ENCODE measurements around the gene NRSN2. TPM values are rescaled to one million over a fixed set of nuclear protein-coding genes. Genes with fewer than 3 reads are reported as not detected.

NRSN2 gene
- total and polyA plus RNA-seq, 2 donors (not counting 1 experiment from before 2014, with no cell fraction given) = 5.0 to 8.6 TPM

GRCh38 chr20:316316-317068, 30.4 kb upstream of the NRSN2 start:
- H3K4me1 Mint-ChIP-seq = peaks cover 3% of the 10 kb centered on the region
- CTCF ChIA-PET = no interaction called here
- H3K27me3 Mint-ChIP-seq = no peaks in the 10 kb centered on the region
- H3K4me3 Mint-ChIP-seq = no peak overlapping the region
- no peak overlapping the region for H2AFZ ChIP-seq (ENCODE audit: insufficient read depth, low read depth, low read length, poor library complexity, severe bottlenecking)
- H3K9me3 ChIP-seq (ENCODE audit: control extremely low read depth in 1 of 3, control insufficient read depth in 2 of 3, insufficient read depth in 1 of 3, low read length in 2 of 3) = no peaks in the 10 kb centered on the region
- POLR2A ChIA-PET = no interaction called here
- no peaks in the 10 kb centered on the region for H3K36me3 ChIP-seq (replicated peaks in 1 of 2; ENCODE audit: control extremely low read depth in 1 of 2, control insufficient read depth in 1 of 2, extremely low read depth in 1 of 2, insufficient read depth in 2 of 2, low read length in 1 of 2)
- no peaks in the 10 kb centered on the region for H3K79me2 ChIP-seq (ENCODE audit: control insufficient read depth, insufficient read depth, low read length)
- H4K20me1 ChIP-seq (ENCODE audit: control insufficient read depth, insufficient read depth, low read length, poor library complexity, severe bottlenecking) = no peaks in the 10 kb centered on the region
- H3K9ac ChIP-seq (ENCODE audit: low read length) = no peak overlapping the region
- no peaks in the 10 kb centered on the region for H3K9me3 Mint-ChIP-seq (ENCODE audit: insufficient read depth)
- no peak overlapping the region for H3K4me3 ChIP-seq (ENCODE audit: control extremely low read depth in 1 of 5, extremely low read depth in 1 of 5, insufficient read depth in 1 of 5, low read depth in 2 of 5, low read length in 4 of 5)
- WGBS (ENCODE audit: insufficient coverage) = 86% methylated on average over 2 of the region's 2 CpGs
- ATAC-seq (ENCODE audit: low read depth) (no peak), DNase-seq (no peak)
- no peak overlapping the region for H3K27ac ChIP-seq (ENCODE audit: low read length in 2 of 2)
- TF ChIP-seq CTCF (IDR thresholded peaks at IDR 0.05) = no peak
- no peaks in the 10 kb centered on the region for H3K27me3 ChIP-seq (replicated peaks in 1 of 4; ENCODE audit: control extremely low read depth in 1 of 4, control insufficient read depth in 3 of 4, insufficient read depth in 4 of 4, low read length in 3 of 4)
- intact Hi-C loops (cut with micrococcal nuclease) = no loop called here
- no peaks in the 10 kb centered on the region for H3K4me1 ChIP-seq (ENCODE audit: control insufficient read depth in 2 of 2, insufficient read depth in 2 of 2, low read length in 2 of 2)
- H3K27ac Mint-ChIP-seq = no peak overlapping the region
- no peak overlapping the region for H3K4me2 ChIP-seq (replicated peaks; ENCODE audit: low read depth, low read length, poor library complexity, severe bottlenecking)

- H3K9ac ChIP-seq (ENCODE audit: low read length) = peak overlapping the region; percentile 77
- peaks cover 0 to 3% of the 10 kb centered on the region in 2 experiments for H3K36me3 ChIP-seq (replicated peaks in 1 of 2; ENCODE audit: control extremely low read depth in 1 of 2, control insufficient read depth in 1 of 2, extremely low read depth in 1 of 2, insufficient read depth in 2 of 2, low read length in 1 of 2)
- peaks cover 26% of the 10 kb centered on the region for H3K4me1 Mint-ChIP-seq
- peak overlapping the region; percentile 95 for H3K27ac Mint-ChIP-seq
- intact Hi-C loops (cut with micrococcal nuclease) = loop anchor here (1.0 kb wide), 6 partner anchors 14 to 138 kb away; partner anchors contain the start of genes C20orf96, NRSN2, RBCK1 and TBC1D20
- H3K27me3 Mint-ChIP-seq = no peaks in the 10 kb centered on the region
- H3K9me3 Mint-ChIP-seq (ENCODE audit: insufficient read depth) = no peaks in the 10 kb centered on the region
- no peak for TF ChIP-seq EZH2 (IDR thresholded peaks at IDR 0.05; ENCODE audit: borderline replicate concordance, insufficient read depth, low read depth, low read length, poor library complexity, severe bottlenecking)
- peak; percentile 56 for TF ChIP-seq CTCF (IDR thresholded peaks at IDR 0.05)
- peak overlapping the region; percentile 97 for H3K4me2 ChIP-seq (replicated peaks; ENCODE audit: low read depth, low read length, poor library complexity, severe bottlenecking)
- H3K79me2 ChIP-seq (ENCODE audit: control insufficient read depth, insufficient read depth, low read length) = no peaks in the 10 kb centered on the region
- peak; percentile 95 for DNase-seq
- H3K27ac ChIP-seq (ENCODE audit: low read length in 2 of 2) = peak overlapping the region; percentile 65 to 89
- H3K9me3 ChIP-seq (ENCODE audit: control extremely low read depth in 1 of 3, control insufficient read depth in 2 of 3, insufficient read depth in 1 of 3, low read length in 2 of 3) = peaks cover 0 to 4% (median 0%) of the 10 kb centered on the region in 3 donors
- peak overlapping the region; percentile 58 to 95 (median 79) for H3K4me3 ChIP-seq (ENCODE audit: control extremely low read depth in 1 of 5, extremely low read depth in 1 of 5, insufficient read depth in 1 of 5, low read depth in 2 of 5, low read length in 4 of 5)
- CTCF ChIA-PET = interaction anchor here (0.9 to 7.5 kb wide), 6 partner anchors 10 to 66 kb away, joined by 3 to 58 read pairs (median 5); partner anchors contain the start of gene ZCCHC3
- H4K20me1 ChIP-seq (ENCODE audit: control insufficient read depth, insufficient read depth, low read length, poor library complexity, severe bottlenecking) = peaks cover 20% of the 10 kb centered on the region
- peaks cover 15 to 29% of the 10 kb centered on the region in 2 donors for H3K4me1 ChIP-seq (ENCODE audit: control insufficient read depth in 2 of 2, insufficient read depth in 2 of 2, low read length in 2 of 2)
- peak; percentile 57 for ATAC-seq (ENCODE audit: low read depth)
- whole genome bisulfite sequencing (ENCODE audit: insufficient coverage) = under 1% methylated on average over 53 of the region's 69 CpGs
- POLR2A ChIA-PET = interaction anchor here (0.6 to 4.8 kb wide), 11 partner anchors 9 to 219 kb away, joined by 3 to 35 read pairs (median 5); partner anchors contain the start of genes CSNK2A1 and ZCCHC3
- no peaks in the 10 kb centered on the region for H3K27me3 ChIP-seq (replicated peaks in 1 of 4; ENCODE audit: control extremely low read depth in 1 of 4, control insufficient read depth in 3 of 4, insufficient read depth in 4 of 4, low read length in 3 of 4)
- peak overlapping the region; percentile 91 for H2AFZ ChIP-seq (ENCODE audit: insufficient read depth, low read depth, low read length, poor library complexity, severe bottlenecking)
- peak overlapping the region; percentile 95 for H3K4me3 Mint-ChIP-seq
These were observed 22.5 kb upstream of the NRSN2 start for GRCh38 chr20:324177-325044.
